IMR-90 (cell line): Measurements from ENCODE around the gene ITGAL. TPM values are rescaled to one million over a fixed set of nuclear protein-coding genes. Genes with fewer than 3 reads are reported as not detected.

ENCODE experiments used
- ATAC-seq: fragments of 200-7000 bp; cut with Tn5 transposase; 2 replicates; pipeline ENCODE4 v1.9.1; 2020; ENCODE audit warnings: low read depth, mild to moderate bottlenecking, moderate library complexity
- BruUV-seq: library from RNA; stranded (reverse); fragments of 400-500 nt; replicated peaks from 2 replicates; lab custom pipeline; 2021; lab: Mats Ljungman, UMichigan
- CTCF ChIA-PET: fragments of 300-600 bp; formaldehyde crosslinking; extraction: SDS; loops from one replicate; lab custom pipeline; 2021; ENCODE audit warnings: antibody characterized with exemption; lab: Yijun Ruan, JAX
- POLR2A ChIA-PET: fragments of 300-600 bp; sonication (Branson Sonifier 250); formaldehyde crosslinking; loops from one replicate; lab custom pipeline; 2022; ENCODE audit warnings: antibody characterized with exemption; ENCODE audit not compliant: unreplicated experiment; lab: Charles Lee
- DNase-seq: peaks from one replicate; pipeline ENCODE4 v3.0.0; 2013
- H2AFZ ChIP-seq: replicated peaks from 2 replicates; pipeline ENCODE3; 2013; ENCODE audit warnings: low read length, mild to moderate bottlenecking; ENCODE audit not compliant: poor library complexity
- H2AK5ac ChIP-seq: 2 replicates; pipeline ENCODE4 v1.6.1; 2013; ENCODE audit warnings: low read depth, low read length, inconsistent platforms
- H2AK9ac ChIP-seq: replicated peaks from 2 replicates; pipeline ENCODE3; 2013; ENCODE audit warnings: mild to moderate bottlenecking, low read depth, low read length, moderate library complexity; ENCODE audit not compliant: poor library complexity
- H2BK120ac ChIP-seq: 2 replicates; pipeline ENCODE4 v1.6.1; 2013; ENCODE audit warnings: low read depth, low read length, inconsistent platforms
- H2BK15ac ChIP-seq: 3 replicates; pipeline ENCODE4 v1.6.1; 2013; ENCODE audit warnings: low read depth, low read length, inconsistent platforms
- H2BK20ac ChIP-seq: 2 replicates; pipeline ENCODE4 v1.6.1; 2013; ENCODE audit warnings: low read depth, mild to moderate bottlenecking, inconsistent platforms, low read length, moderate library complexity
- H2BK5ac ChIP-seq: 2 replicates; pipeline ENCODE4 v1.6.1; 2013; ENCODE audit warnings: mild to moderate bottlenecking, low read depth, low read length, inconsistent platforms; ENCODE audit not compliant: poor library complexity, severe bottlenecking
- H3K14ac ChIP-seq: replicated peaks from 2 replicates; pipeline ENCODE4 v1.6.1; 2013; ENCODE audit warnings: low read depth, low read length, inconsistent platforms
- H3K18ac ChIP-seq: 2 replicates; pipeline ENCODE4 v1.6.1; 2013; ENCODE audit warnings: low read depth, low read length, control low read depth
- H3K23ac ChIP-seq: 2 replicates; pipeline ENCODE4 v1.6.1; 2013; ENCODE audit warnings: low read depth, low read length, inconsistent platforms
- H3K27ac ChIP-seq: 2 replicates; pipeline ENCODE4 v1.5.1; 2013; ENCODE audit warnings: mild to moderate bottlenecking, control low read depth, low read length; ENCODE audit not compliant: insufficient read depth
- H3K27me3 ChIP-seq: 2 replicates; pipeline ENCODE4 v1.6.1; 2013; ENCODE audit warnings: low read length; ENCODE audit not compliant: control insufficient read depth, insufficient read depth
- H3K36me3 ChIP-seq: 2 replicates; pipeline ENCODE4 v1.6.1; 2013; ENCODE audit warnings: low read length, mixed read lengths; ENCODE audit not compliant: control insufficient read depth, insufficient read depth
- H3K4ac ChIP-seq: 2 replicates; pipeline ENCODE4 v1.6.1; 2013; ENCODE audit warnings: low read depth, low read length, inconsistent platforms
- H3K4me1 ChIP-seq: 2 replicates; pipeline ENCODE4 v1.6.1; 2013; ENCODE audit warnings: low read length, mixed read lengths; ENCODE audit not compliant: control insufficient read depth, insufficient read depth
- H3K4me2 ChIP-seq: 2 replicates; pipeline ENCODE4 v1.6.1; 2013; ENCODE audit warnings: low read depth, mild to moderate bottlenecking, control low read depth, low read length, moderate library complexity
- H3K4me3 ChIP-seq: 2 replicates; pipeline ENCODE4 v1.5.1; 2013; ENCODE audit warnings: low read depth, mild to moderate bottlenecking, control low read depth, low read length, moderate library complexity; ENCODE audit not compliant: insufficient read depth
- H3K56ac ChIP-seq: 2 replicates; pipeline ENCODE4 v1.6.1; 2013; ENCODE audit warnings: low read length, inconsistent platforms; ENCODE audit not compliant: insufficient read depth; ENCODE audit errors: extremely low read depth
- H3K79me1 ChIP-seq, 2 experiments: 2 replicates each; pipeline ENCODE4 v1.6.1; 2013; ENCODE audit warnings: low read length in 2 of 2, inconsistent platforms in 1 of 2, low read depth in 1 of 2
- H3K9ac ChIP-seq: 2 replicates; pipeline ENCODE4 v1.6.1; 2013; ENCODE audit warnings: low read depth, low read length, control low read depth
- H3K9me1 ChIP-seq: 2 replicates; pipeline ENCODE4 v1.6.1; 2013; ENCODE audit warnings: low read length, inconsistent platforms; ENCODE audit not compliant: insufficient read depth
- H3K9me3 ChIP-seq: 2 replicates; pipeline ENCODE4 v1.6.1; 2013; ENCODE audit warnings: low read length; ENCODE audit not compliant: control insufficient read depth, insufficient read depth
- H4K20me1 ChIP-seq: 2 replicates; pipeline ENCODE4 v1.6.1; 2013; ENCODE audit warnings: low read length, inconsistent platforms; ENCODE audit not compliant: insufficient read depth
- H4K5ac ChIP-seq: 2 replicates; pipeline ENCODE4 v1.6.1; 2013; ENCODE audit warnings: mild to moderate bottlenecking, low read depth, low read length, control low read depth
- H4K8ac ChIP-seq, 2 experiments: 2 replicates each; pipeline ENCODE4 v1.6.1; 2013; ENCODE audit warnings: low read depth in 2 of 2, low read length in 2 of 2, control low read depth in 1 of 2, inconsistent platforms in 1 of 2
- H4K91ac ChIP-seq: 2 replicates; pipeline ENCODE4 v1.6.1; 2013; ENCODE audit warnings: low read depth, low read length, inconsistent platforms; ENCODE audit not compliant: insufficient read depth
- CTCF ChIP-seq: conservative IDR thresholded peaks from 2 replicates; pipeline ENCODE4 v1.5.1; 2012; ENCODE audit warnings: mild to moderate bottlenecking, low read depth, low read length, improper control_type of control experiment
- FOS ChIP-seq: fragments of 150-350 bp; IDR thresholded peaks from 2 replicates; pipeline ENCODE4 v1.6.1; 2016; ENCODE audit warnings: low read depth, low read length
- WGBS, 2 experiments: methylation state at CpG; one replicate each; pipeline versions ENCODE4 v1.1.5 to v1.1.7; 2013; ENCODE audit warnings: missing lambda C conversion rate in 2 of 2; ENCODE audit not compliant: insufficient read length in 1 of 2; ENCODE audit errors: extremely low coverage in 2 of 2; 5-methylcytosine and 5-hydroxymethylcytosine counted together
- dilution Hi-C: fragments of 300-500 bp; cut with HindIII; formaldehyde crosslinking; loops from one replicate; pipeline ENCODE4 v1.14.3; 2018; ENCODE audit warnings: low sequenced_read_pairs; ENCODE audit not compliant: unreplicated experiment
- in situ Hi-C: fragments of 300-500 bp; cut with MboI; formaldehyde crosslinking; loops from 3 replicates; pipeline ENCODE4 v1.14.3; 2019; ENCODE audit warnings: low sequenced_read_pairs, inconsistent platforms, mixed read lengths
- intact Hi-C: fragments of 100-400 bp; cut with micrococcal nuclease; formaldehyde crosslinking; loops from 2 replicates; pipeline ENCODE4 v1.10.0; 2022
- polyA plus RNA-seq, 3 experiments: library from polyadenylated mRNA; depleted of rRNA; stranded (reverse); fragments of >200 nt; gene quantifications; 2 replicates each; pipeline ENCODE4 v1.2.3, GENCODE V29; 2012; ENCODE audit warnings: low replicate concordance in 1 of 3
- total RNA-seq: library from RNA; depleted of rRNA; stranded (reverse); fragments of >200 nt; gene quantifications from 2 replicates; pipeline ENCODE4 v1.2.3, GENCODE V29; 2012

The ITGAL gene
- total and polyA plus RNA-seq, 2 of the 4 experiments (the other 2 are of a cell fraction), result not detected

GRCh38 chr16:30482366-30482765 is 9.8 kb downstream of the ITGAL start:
- Histone ChIP-seq H3K14ac (no peak overlapping the region), H4K91ac (no peak overlapping the region), H3K27me3 (peaks cover 37% of the 10 kb centered on the region), H3K4me1 (0 out of 2 replicates have a peak, but pooled peaks cover 2% of the 10 kb centered on the region), H2AK9ac (no peak overlapping the region), H3K9me3 (no peaks in the 10 kb centered on the region), H2AFZ (no peak overlapping the region), H3K56ac (no peak overlapping the region), H2AK5ac (no peak overlapping the region), H3K36me3 (no peaks in the 10 kb centered on the region), H3K27ac (no peak overlapping the region), H3K9me1 (0 out of 2 replicates have a peak, but pooled peaks cover 2% of the 10 kb centered on the region), H2BK5ac (no peak overlapping the region), H3K4me2 (no peak overlapping the region), H4K5ac (no peak overlapping the region), H3K23ac (no peak overlapping the region), H2BK20ac (no peak overlapping the region), H3K9ac (no peak overlapping the region), H2BK15ac (no peak overlapping the region), H3K18ac (no peak overlapping the region), H3K79me1 (no peaks in the 10 kb centered on the region), H4K8ac (no peak overlapping the region), H4K20me1 (no peaks in the 10 kb centered on the region), H3K4me3 (no peak overlapping the region), H3K4ac (no peak overlapping the region), H2BK120ac (no peak overlapping the region)
- CTCF ChIA-PET, result interaction anchor here (0.7 kb wide), 1 partner anchor 33 kb away, joined by 3 read pairs; no protein-coding TSS in a partner anchor
- TF ChIP-seq CTCF (0 out of 2 replicates have a peak, but pooled peaks have one; percentile 14), FOS (no peak)
- dilution Hi-C loops (no loop called here), in situ Hi-C loops (no loop called here), intact Hi-C loops (no loop called here)
- DNase-seq, result no peak
- POLR2A ChIA-PET, result no interaction called here
- no peak for ATAC-seq
- no TSS peak for BruUV-seq
- 82% methylated on average over 3 of the region's 3 CpGs; no CpG with 5 or more reads in 1 of the 2 experiments for WGBS, 2 experiments
